ENCODE data around the gene PLA2G2F. TPM values are rescaled to one million over a fixed set of nuclear protein-coding genes. Genes with fewer than 3 reads are reported as not detected.

Gene PLA2G2F
- total RNA-seq, 1 experiment from 2014 or later = not detected

GRCh38 chr1:20180129-20180843, 41.2 kb downstream of the PLA2G2F start (continued):
- TF ChIP-seq ZBTB43 (CRISPR knock-in tag; IDR thresholded peaks at IDR 0.05) = no peak
- TF ChIP-seq ZNF396 (CRISPR knock-in tag; IDR thresholded peaks at IDR 0.05; ENCODE audit: borderline replicate concordance) = no peak
- TF ChIP-seq JUN (CRISPR knock-in tag; IDR thresholded peaks at IDR 0.05) = no peak
- TF ChIP-seq MYBL2 (CRISPR knock-in tag; IDR thresholded peaks at IDR 0.05) = no peak
- TF ChIP-seq USF2 (CRISPR knock-in tag; IDR thresholded peaks at IDR 0.05) = no peak
- no peak for TF ChIP-seq ZNF423 (CRISPR knock-in tag; IDR thresholded peaks at IDR 0.05)
- no peak for TF ChIP-seq ZNF263 (CRISPR knock-in tag; IDR thresholded peaks at IDR 0.05; ENCODE audit: low read depth)
- TF ChIP-seq ELF4 (CRISPR knock-in tag; IDR thresholded peaks at IDR 0.05; ENCODE audit: low read depth) = no peak

GRCh38 chr1:20180844-20181207, 41.7 kb downstream of the PLA2G2F start:
- peaks cover 11% of the 10 kb centered on the region for H3K4me1 Mint-ChIP-seq
- ChIA-PET CTCF (interaction anchor here (1.2 to 1.6 kb wide), 5 partner anchors 15 to 250 kb away, joined by 3 to 5 read pairs (median 4); no protein-coding TSS in a partner anchor), POLR2A (no interaction called here)
- H3K27ac Mint-ChIP-seq = no peak overlapping the region
- ATAC-seq (no peak), DNase-seq (ENCODE audit: low spot score) (no peak)
- H3K36me3 Mint-ChIP-seq = no peaks in the 10 kb centered on the region
- TF ChIP-seq FOXJ3 (CRISPR knock-in tag; IDR thresholded peaks at IDR 0.05; ENCODE audit: borderline replicate concordance) (no peak), FOXP1 (CRISPR knock-in tag; IDR thresholded peaks at IDR 0.05; ENCODE audit: borderline replicate concordance) (no peak), ZNF317 (CRISPR knock-in tag; IDR thresholded peaks at IDR 0.05; ENCODE audit: borderline replicate concordance, low read depth) (no peak), ZNF121 (CRISPR knock-in tag; IDR thresholded peaks at IDR 0.05) (no peak), EMX1 (CRISPR knock-in tag; IDR thresholded peaks at IDR 0.05) (no peak), MLX (CRISPR knock-in tag; IDR thresholded peaks at IDR 0.05) (no peak), FOXK1 (CRISPR knock-in tag; IDR thresholded peaks at IDR 0.05) (no peak), ZBTB43 (CRISPR knock-in tag; IDR thresholded peaks at IDR 0.05) (no peak), ZNF671 (CRISPR knock-in tag; IDR thresholded peaks at IDR 0.05) (no peak), AFF4 (CRISPR knock-in tag; IDR thresholded peaks at IDR 0.05; ENCODE audit: borderline replicate concordance) (no peak), TP53 (CRISPR knock-in tag; IDR thresholded peaks at IDR 0.05) (no peak)
- H3K4me3 Mint-ChIP-seq = no peak overlapping the region
- H3K27me3 Mint-ChIP-seq (ENCODE audit: low read depth) = peaks cover 55% of the 10 kb centered on the region
- peaks cover 14% of the 10 kb centered on the region for H3K9me3 Mint-ChIP-seq
